SK-N-SH treated with all-trans-retinoic acid at 6 μM for 48 hours (cell line): ENCODE data around the gene ARHGAP28.
A peak's percentile ranks its signal among the peaks of the same experiment; 100 is the strongest.

Experiments
- ATAC-seq: fragments of 200-7000 bp; cut with Tn5 transposase; 3 replicates; pipeline ENCODE4 v1.9.1; 2020; ENCODE audit warnings: mild to moderate bottlenecking, moderate library complexity
- ARNTL ChIP-seq: fragments of 450-650 bp; formaldehyde crosslinking; IDR thresholded peaks from 2 replicates; pipeline ENCODE4 v1.5.0; 2020; ENCODE audit warnings: low read depth, mild to moderate bottlenecking, moderate library complexity, borderline replicate concordance
- CREB5 ChIP-seq: fragments of 250-450 bp; sonication (Bioruptor Pico); IDR thresholded peaks from 2 replicates; pipeline ENCODE4 v1.5.1; 2020; ENCODE audit warnings: low read depth, mild to moderate bottlenecking, moderate library complexity
- CSDC2 ChIP-seq: fragments of 250-450 bp; sonication (Bioruptor Pico); IDR thresholded peaks from 2 replicates; pipeline ENCODE4 v1.5.0; 2020; ENCODE audit warnings: mild to moderate bottlenecking, moderate library complexity
- CSRNP3 ChIP-seq: fragments of 250-450 bp; sonication (Bioruptor Pico); IDR thresholded peaks from 2 replicates; pipeline ENCODE4 v1.5.1; 2021; ENCODE audit warnings: mild to moderate bottlenecking, moderate library complexity
- ESRRG ChIP-seq: fragments of 250-450 bp; sonication (Bioruptor Pico); IDR thresholded peaks from 2 replicates; pipeline ENCODE4 v1.6.1; 2021; ENCODE audit warnings: mild to moderate bottlenecking
- GLIS3 ChIP-seq: fragments of 250-450 bp; sonication (Bioruptor Pico); IDR thresholded peaks from 2 replicates; pipeline ENCODE4 v1.5.0; 2020; ENCODE audit warnings: mild to moderate bottlenecking, moderate library complexity
- ISL1 ChIP-seq: fragments of 250-450 bp; sonication (Bioruptor Pico); IDR thresholded peaks from 2 replicates; pipeline ENCODE4 v2.1.2; 2022; ENCODE audit warnings: mild to moderate bottlenecking, moderate library complexity
- OSR1 ChIP-seq: fragments of 250-450 bp; sonication (Bioruptor Pico); IDR thresholded peaks from 2 replicates; pipeline ENCODE4 v1.8.0; 2022; ENCODE audit warnings: moderate library complexity, mild to moderate bottlenecking, inconsistent platforms
- POU6F1 ChIP-seq: fragments of 250-450 bp; sonication (Bioruptor Pico); IDR thresholded peaks from 2 replicates; pipeline ENCODE4 v1.8.0; 2021; ENCODE audit warnings: low read depth, mild to moderate bottlenecking, moderate library complexity, borderline replicate concordance
- PPARA ChIP-seq: fragments of 250-450 bp; sonication (Bioruptor Pico); IDR thresholded peaks from 2 replicates; pipeline ENCODE4 v1.5.0; 2020; ENCODE audit warnings: mild to moderate bottlenecking, borderline replicate concordance
- RARB ChIP-seq: fragments of 250-450 bp; sonication (Bioruptor Pico); IDR thresholded peaks from 2 replicates; pipeline ENCODE4 v1.8.0; 2021; ENCODE audit warnings: mild to moderate bottlenecking, moderate library complexity
- SNAI2 ChIP-seq: fragments of 250-450 bp; sonication (Bioruptor Pico); IDR thresholded peaks from 2 replicates; pipeline ENCODE4 v1.5.0; 2020; ENCODE audit warnings: mild to moderate bottlenecking, moderate library complexity
- TCF4 ChIP-seq: fragments of 250-450 bp; sonication (Bioruptor Pico); IDR thresholded peaks from 2 replicates; pipeline ENCODE4 v1.8.0; 2021; ENCODE audit warnings: mild to moderate bottlenecking, moderate library complexity, borderline replicate concordance
- TOX ChIP-seq: fragments of 250-450 bp; sonication (Bioruptor Pico); IDR thresholded peaks from 2 replicates; pipeline ENCODE4 v1.8.0; 2021; ENCODE audit warnings: mild to moderate bottlenecking, moderate library complexity, borderline replicate concordance
- ZC3H10 ChIP-seq: fragments of 250-450 bp; sonication (Bioruptor Pico); IDR thresholded peaks from 2 replicates; pipeline ENCODE4 v1.5.1; 2021; ENCODE audit warnings: mild to moderate bottlenecking, moderate library complexity
- ZFP30 ChIP-seq: fragments of 450-650 bp; formaldehyde crosslinking; IDR thresholded peaks from 2 replicates; pipeline ENCODE4 v1.5.0; 2022; ENCODE audit warnings: mild to moderate bottlenecking, moderate library complexity
- ZNF70 ChIP-seq: fragments of 450-650 bp; formaldehyde crosslinking; IDR thresholded peaks from 2 replicates; pipeline ENCODE4 v1.5.0; 2020; ENCODE audit warnings: mild to moderate bottlenecking, moderate library complexity
- ZNF8 ChIP-seq: fragments of 450-650 bp; formaldehyde crosslinking; IDR thresholded peaks from 2 replicates; pipeline ENCODE4 v1.5.0; 2020; ENCODE audit warnings: mild to moderate bottlenecking, moderate library complexity
- TF ChIP-seq, protein P1 (sequence below): fragments of 250-450 bp; sonication (Bioruptor Pico); IDR thresholded peaks from 2 replicates; pipeline ENCODE4 v1.8.0; 2020; ENCODE audit warnings: mild to moderate bottlenecking, moderate library complexity, borderline replicate concordance
- TF ChIP-seq, protein P2 (sequence below): fragments of 250-450 bp; sonication (Bioruptor Pico); IDR thresholded peaks from 2 replicates; pipeline ENCODE4 v1.5.0; 2020; ENCODE audit warnings: mild to moderate bottlenecking, moderate library complexity

The ARHGAP28 gene

DNA sequence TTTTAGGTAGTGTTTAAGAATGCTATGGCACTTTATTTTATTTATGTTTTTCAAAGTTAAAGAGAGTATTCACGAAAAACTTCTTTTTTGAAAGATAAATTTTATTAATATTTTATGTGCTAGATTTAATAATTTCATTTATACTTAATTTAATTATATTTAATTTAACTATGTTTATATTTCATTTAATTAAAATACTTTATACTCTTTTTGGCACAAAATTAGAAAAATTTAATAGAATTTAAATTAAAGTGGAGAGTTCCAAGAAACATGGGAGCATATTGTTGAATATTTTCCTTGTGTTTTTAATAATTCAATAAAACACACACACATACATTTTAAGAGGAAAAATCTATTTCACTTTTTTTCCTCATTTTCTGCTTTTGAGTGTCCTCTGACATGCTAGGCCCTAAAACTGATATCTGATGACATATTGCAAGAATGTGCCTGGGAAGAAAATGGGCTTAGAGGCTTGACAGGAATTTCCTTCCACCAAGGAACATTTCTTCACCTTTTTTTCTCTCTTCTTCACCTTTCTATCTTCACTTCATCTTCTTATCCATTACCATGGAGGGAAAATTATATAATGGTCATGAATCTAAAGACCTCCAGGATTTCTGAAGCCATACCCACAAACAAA lies 15.4 kb downstream of the ARHGAP28 start:
- TF ChIP-seq ZNF70 (CRISPR knock-in tag) (no peak), ZNF8 (CRISPR knock-in tag) (no peak), GLIS3 (no peak), ARNTL (CRISPR knock-in tag) (no peak), RARB (CRISPR knock-in tag) (no peak), ZFP30 (CRISPR knock-in tag) (no peak), PPARA (CRISPR knock-in tag) (no peak), TOX (CRISPR knock-in tag) (no peak)
- TF ChIP-seq, protein P1, sequence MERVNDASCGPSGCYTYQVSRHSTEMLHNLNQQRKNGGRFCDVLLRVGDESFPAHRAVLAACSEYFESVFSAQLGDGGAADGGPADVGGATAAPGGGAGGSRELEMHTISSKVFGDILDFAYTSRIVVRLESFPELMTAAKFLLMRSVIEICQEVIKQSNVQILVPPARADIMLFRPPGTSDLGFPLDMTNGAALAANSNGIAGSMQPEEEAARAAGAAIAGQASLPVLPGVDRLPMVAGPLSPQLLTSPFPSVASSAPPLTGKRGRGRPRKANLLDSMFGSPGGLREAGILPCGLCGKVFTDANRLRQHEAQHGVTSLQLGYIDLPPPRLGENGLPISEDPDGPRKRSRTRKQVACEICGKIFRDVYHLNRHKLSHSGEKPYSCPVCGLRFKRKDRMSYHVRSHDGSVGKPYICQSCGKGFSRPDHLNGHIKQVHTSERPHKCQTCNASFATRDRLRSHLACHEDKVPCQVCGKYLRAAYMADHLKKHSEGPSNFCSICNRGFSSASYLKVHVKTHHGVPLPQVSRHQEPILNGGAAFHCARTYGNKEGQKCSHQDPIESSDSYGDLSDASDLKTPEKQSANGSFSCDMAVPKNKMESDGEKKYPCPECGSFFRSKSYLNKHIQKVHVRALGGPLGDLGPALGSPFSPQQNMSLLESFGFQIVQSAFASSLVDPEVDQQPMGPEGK (CRISPR knock-in tag), result no peak

DNA sequence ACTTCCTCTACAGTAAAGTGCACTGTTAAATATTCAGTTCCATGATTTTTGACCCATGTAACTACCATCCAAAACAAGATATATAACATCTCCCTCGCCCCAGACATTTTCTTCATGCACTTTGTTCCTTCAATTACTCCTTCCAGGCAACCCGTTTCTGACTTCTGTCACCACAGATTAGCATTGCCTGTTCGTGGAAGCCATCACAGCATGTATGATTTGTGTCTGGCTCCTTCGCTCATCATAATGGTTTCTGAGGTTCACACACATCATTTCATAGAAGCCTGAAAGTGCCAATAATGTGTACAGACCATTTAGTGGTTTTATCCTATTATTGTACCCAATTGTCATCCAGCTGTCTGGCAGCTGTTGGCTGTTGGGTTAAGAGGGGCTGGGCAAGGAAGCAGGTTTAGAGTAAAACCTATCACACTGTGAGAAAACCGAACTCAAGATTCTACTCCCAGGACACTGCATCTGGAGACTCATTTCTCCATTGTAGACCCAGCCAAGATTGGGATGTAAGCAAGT lies 16.1 kb downstream of the ARHGAP28 start:
- ATAC-seq, result no peak
- TF ChIP-seq GLIS3 (no peak), ZFP30 (CRISPR knock-in tag) (no peak)
- TF ChIP-seq, protein P2, sequence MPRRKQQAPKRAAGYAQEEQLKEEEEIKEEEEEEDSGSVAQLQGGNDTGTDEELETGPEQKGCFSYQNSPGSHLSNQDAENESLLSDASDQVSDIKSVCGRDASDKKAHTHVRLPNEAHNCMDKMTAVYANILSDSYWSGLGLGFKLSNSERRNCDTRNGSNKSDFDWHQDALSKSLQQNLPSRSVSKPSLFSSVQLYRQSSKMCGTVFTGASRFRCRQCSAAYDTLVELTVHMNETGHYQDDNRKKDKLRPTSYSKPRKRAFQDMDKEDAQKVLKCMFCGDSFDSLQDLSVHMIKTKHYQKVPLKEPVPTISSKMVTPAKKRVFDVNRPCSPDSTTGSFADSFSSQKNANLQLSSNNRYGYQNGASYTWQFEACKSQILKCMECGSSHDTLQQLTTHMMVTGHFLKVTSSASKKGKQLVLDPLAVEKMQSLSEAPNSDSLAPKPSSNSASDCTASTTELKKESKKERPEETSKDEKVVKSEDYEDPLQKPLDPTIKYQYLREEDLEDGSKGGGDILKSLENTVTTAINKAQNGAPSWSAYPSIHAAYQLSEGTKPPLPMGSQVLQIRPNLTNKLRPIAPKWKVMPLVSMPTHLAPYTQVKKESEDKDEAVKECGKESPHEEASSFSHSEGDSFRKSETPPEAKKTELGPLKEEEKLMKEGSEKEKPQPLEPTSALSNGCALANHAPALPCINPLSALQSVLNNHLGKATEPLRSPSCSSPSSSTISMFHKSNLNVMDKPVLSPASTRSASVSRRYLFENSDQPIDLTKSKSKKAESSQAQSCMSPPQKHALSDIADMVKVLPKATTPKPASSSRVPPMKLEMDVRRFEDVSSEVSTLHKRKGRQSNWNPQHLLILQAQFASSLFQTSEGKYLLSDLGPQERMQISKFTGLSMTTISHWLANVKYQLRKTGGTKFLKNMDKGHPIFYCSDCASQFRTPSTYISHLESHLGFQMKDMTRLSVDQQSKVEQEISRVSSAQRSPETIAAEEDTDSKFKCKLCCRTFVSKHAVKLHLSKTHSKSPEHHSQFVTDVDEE (CRISPR knock-in tag), result no peak

More for the DNA sequence above, 15.4 kb downstream of the ARHGAP28 start:
- ATAC-seq, result no peak

DNA sequence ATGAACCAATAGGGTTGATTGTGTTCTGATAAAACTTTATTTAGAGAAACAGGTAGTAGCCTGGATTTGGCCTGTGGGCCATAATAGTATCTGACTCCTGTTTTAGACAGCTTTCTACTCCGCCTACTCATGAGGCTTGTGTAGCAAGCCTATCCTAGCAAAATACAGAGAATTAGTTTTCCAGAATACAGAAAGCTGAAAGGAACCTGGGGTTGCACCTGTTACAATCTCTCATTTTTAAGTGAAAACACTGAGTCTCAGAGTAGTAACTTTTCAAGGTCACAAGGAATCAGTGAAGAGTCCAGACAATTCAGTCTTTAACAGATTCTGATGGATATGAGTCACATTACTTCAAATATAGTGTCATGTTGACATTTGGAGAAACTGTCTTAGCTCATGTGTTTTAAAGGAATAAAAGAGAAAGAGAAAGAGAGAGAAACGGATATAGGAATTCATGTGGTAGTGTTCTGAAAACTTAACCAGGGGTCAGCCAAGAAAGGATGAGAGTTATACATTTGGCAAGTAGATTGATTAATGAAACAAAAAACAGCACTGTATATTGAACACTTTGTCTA lies 17.0 kb downstream of the ARHGAP28 start:
- ATAC-seq, result no peak
- TF ChIP-seq SNAI2 (CRISPR knock-in tag) (no peak), GLIS3 (no peak), RARB (CRISPR knock-in tag) (no peak), ESRRG (no peak), ZNF8 (CRISPR knock-in tag) (no peak), ZNF70 (CRISPR knock-in tag) (no peak), TCF4 (CRISPR knock-in tag) (no peak)

DNA sequence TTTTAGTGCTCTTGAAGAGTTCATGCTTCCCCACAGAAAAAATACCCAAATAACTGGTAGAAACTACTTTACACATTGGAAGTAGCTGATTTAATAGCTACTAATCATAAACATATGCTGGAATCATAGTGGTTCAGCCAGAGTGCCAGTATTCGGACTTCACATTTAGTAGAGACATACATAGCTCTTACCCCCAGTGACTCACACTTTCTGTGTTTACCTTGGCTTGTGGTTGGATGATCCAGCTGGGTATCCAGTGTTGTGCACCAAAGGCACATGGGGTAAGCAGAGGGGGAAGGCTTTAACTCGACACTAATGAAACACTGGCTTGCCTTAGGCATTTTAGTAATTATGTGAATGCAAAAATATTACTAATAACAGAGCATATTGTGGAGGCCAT lies 18.1 kb downstream of the ARHGAP28 start:
- peak; percentile 98 for ATAC-seq
- TF ChIP-seq TOX (CRISPR knock-in tag), result no peak
- TF ChIP-seq ISL1, result peak; percentile 85
- TF ChIP-seq ZFP30 (CRISPR knock-in tag), result no peak
- TF ChIP-seq CSDC2 (CRISPR knock-in tag), result 0 out of 2 replicates have a peak, but pooled peaks have one; percentile 38
- TF ChIP-seq RARB (CRISPR knock-in tag), result no peak
- TF ChIP-seq CREB5 (CRISPR knock-in tag), result peak; percentile 66; the same call in 1 of the 2 replicates
- no peak for TF ChIP-seq POU6F1
- TF ChIP-seq ZNF70 (CRISPR knock-in tag), result no peak
- no peak for TF ChIP-seq ZNF8 (CRISPR knock-in tag)
- TF ChIP-seq SNAI2 (CRISPR knock-in tag), result peak; percentile 72; the same call in 1 of the 2 replicates
- no peak for TF ChIP-seq OSR1 (CRISPR knock-in tag)
- TF ChIP-seq GLIS3, result no peak
- TF ChIP-seq TCF4 (CRISPR knock-in tag), result peak; percentile 77; the same call in 1 of the 2 replicates
- TF ChIP-seq CSRNP3 (CRISPR knock-in tag), result no peak
- TF ChIP-seq ARNTL (CRISPR knock-in tag), result no peak
- no peak for TF ChIP-seq PPARA (CRISPR knock-in tag)
- no peak for TF ChIP-seq ZC3H10 (CRISPR knock-in tag)
